HG03045 (cell line): ENCODE data around the gene PNMA5.

ENCODE experiments used
- ATAC-seq: cut with Tn5 transposase; IDR thresholded peaks from one replicate; pipeline ENCODE4 v1.9.1; 2021; ENCODE audit warnings: mild to moderate bottlenecking, moderate library complexity; ENCODE audit not compliant: unreplicated experiment

Gene PNMA5

DNA sequence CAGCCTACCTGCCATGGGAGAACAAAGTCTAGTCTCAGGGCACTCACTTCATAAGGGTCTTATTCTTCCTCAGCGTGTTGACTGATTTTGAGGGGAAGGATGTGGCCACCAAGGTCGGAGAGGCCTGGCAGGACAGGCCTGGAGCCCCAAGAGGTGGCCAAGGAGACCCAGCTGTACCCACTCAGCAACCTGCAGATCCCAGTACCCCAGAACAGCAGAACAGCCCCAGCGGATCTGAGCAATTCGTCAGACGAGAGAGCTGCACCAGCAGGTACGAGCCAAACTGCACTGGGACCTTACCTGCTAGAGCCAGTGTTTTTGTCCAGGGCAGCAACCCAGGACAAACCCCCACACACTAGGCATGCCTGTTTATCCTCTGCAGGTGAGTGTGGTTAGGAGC lies 34.3 kb downstream of the PNMA5 start:
- no peak for ATAC-seq

DNA sequence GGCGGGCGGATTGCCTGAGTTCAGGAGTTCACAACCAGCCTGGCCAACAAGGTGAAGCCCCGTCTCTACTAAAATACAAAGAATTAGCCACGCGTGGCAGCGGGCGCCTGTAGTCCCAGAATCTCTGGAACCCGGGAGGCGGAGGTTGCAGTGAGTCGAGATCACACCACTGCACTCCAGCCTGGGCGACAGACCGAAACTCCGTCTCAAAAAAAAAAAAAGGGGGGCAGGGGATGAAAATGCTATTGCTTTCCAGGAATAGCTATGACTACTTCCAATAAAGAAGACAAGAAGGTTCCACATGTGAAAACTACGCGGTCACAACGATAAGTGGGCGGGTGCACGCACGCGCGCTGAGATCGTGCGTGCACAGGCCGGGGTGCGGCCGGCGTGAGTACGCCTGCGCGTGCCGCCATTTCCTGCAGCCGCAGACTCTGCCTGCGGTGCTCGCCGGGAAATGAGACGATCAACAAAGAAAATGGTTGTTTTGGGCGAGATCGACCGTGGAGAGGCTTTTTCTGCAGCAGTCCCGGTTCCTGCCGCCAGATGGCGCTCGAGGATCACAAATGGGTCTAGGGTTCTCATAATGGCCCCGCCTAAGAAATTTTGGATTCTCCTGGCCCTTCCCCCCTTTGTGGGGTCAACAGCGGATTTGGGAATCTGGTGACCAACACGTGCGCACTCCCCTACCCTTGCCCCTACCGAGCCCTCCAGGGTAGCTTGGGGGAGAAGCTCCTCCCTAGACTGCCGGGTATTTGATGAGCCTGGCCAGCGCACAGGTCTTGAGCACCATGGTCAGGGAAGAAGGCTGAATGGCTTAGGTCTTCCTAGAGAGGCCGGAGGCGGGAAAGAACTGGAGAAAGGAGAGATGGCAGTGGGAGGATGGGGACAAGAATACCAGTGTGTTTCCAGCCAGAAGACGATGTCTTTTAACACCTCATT lies 35.1 kb downstream of the PNMA5 start:
- peak; percentile 95 for ATAC-seq

DNA sequence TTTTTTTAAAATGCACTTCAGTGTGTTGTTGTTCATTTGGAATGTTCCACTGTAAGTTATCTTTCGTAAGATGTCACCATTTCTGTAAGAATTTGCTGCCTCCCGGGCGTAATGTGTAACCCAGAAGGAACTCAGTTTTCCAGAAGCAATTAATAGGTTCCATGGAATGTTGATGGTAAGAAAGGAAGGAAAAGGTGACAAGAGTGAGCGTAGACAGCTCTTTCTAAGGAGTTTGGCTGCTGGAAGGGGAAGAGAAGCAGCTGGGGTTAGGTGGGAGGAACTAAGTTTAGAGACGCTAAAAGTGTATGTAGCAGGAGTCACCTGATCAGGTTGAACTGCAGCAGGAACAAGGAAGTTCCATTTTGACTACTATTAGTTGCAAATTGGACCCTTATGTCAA lies 35.9 kb downstream of the PNMA5 start:
- ATAC-seq = peak; percentile 13

DNA sequence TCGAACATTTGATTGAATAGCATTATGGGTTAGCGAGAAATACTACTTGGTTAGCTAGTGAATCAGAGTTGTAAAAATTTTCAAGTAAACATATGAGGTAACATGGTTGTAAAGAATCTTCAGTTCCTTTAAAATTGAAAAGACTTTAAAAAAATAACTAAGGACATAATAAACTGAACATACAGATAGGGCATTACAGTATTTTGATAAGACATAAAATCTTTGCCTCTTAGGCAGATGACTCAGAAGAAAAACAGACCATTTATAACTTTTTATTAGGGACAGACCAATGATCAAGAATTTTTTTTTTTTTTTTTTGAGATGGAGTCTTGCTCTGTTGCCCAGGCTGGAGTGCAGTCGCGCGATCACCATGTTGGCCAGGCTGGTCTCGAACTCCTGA lies 43.1 kb downstream of the PNMA5 start:
- ATAC-seq = no peak

DNA sequence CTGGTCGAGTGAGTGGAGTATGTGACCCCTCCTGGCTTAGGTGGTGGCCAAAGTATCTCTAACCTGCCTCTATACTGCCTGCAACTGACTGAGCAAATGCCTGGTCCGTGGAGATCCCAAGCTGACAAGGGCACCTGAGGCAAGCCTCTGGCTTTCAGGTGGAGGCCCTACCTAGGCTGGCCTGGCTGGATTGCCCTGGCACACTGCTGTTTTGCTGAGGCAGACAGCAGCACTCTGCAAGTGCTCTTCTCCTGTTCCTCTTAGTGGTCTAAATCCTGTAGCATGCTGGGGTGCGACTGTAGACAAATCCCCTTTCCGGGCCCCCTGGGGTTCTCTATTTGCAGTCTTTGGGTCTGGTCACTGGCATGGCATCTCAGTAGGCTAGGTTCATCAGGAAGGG lies 44.8 kb downstream of the PNMA5 start:
- no peak for ATAC-seq

DNA sequence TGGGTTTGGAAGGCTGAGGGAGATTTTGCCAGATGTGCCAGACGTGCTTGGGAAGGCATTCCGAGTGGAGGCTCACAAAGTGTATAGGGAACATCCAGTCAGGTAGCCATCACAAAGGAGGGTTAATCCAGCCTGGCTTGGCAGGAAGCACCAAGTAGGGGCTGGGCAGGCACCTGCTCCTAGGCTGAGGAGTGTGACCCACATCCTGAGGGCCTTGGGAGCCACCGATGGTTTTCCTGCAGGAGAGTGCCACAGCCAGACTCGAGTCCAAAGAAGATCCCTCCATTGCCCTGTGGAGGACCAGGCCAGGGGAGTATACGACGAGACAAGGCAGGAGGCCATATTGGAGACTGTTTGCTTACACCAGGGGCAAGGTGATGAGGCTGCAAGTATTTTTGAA lies 47.2 kb downstream of the PNMA5 start:
- ATAC-seq = no peak

DNA sequence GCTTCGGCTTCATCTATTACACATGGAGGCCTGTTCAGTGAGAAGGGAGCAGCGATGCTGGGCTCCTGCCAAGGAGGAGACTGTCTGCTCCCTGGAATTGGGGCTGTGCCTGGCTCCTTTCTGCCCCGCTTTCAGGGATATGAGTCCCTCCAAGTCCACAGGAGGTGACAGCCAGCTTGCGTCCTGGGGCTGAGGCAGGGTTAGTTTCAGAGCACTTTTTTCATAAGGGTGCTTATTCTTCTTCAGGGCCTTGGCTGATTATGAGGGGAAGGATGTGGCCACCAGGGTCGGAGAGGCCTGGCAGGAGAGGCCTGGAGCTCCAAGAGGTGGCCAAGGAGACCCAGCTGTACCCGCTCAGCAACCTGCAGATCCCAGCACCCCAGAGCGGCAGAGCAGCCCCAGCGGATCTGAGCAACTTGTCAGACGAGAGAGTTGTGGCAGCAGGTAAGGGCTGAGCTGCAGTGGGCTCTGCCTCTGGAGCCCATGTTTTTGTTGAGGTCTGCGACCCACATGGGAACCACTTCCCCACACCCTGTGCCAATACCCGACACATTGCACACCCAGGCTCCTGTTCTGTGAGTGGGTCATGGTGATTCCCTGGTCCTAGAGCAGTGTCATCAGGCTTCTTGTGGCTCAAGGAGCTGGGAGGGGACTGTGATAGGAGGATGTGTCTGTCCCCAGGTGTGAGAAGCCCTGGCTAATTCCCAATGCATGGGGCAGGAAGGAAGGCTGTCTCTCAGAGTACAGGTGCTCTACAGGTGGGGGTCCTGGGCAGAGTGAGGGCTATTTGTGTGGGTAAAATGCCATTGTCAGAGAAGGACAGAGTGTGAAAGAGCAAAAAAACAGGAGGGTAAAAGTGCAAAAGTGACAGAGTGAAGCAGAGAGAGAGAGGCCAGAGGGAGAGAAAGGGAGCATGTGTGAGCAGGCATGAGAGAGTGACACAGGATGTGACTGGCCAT lies 48.6 kb downstream of the PNMA5 start:
- ATAC-seq = no peak

DNA sequence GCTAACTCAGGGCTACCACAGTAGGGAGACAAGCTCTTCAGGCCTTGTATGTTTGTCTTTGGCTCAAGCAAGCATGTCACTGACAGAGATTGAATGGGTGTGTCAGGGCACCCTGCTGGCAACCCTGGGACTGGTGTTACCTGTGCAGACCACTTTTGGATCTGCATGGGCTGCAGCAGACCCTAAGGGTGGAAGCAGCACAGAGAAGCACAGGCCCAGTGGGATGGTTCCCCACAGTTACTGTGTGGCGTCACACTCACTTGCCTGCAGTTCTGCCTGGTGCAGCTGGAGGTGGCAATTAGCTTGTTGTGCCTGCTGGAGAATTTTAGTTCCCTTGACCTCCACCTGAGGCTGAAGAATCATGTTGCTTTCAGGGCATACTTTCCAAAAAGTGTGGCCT lies 50.1 kb downstream of the PNMA5 start:
- no peak for ATAC-seq

DNA sequence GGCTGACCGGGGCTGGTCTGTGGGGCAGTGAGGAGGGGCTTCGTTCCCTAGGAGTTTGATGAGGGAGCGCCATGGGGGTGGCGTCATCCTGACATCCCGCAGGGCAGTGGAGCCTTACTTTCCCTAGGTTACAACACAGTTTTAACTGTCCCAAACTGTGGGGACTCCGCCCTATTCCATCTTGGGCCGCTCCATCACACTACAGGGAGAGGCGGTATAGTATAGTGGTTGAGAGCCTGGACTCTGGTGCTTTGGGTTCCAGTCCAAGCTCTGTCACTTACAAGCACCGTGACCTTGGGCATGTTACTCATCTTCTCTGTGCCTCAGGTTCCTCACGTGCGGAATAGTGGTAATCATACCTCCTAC lies 51.9 kb downstream of the PNMA5 start:
- peak; percentile 7 for ATAC-seq

DNA sequence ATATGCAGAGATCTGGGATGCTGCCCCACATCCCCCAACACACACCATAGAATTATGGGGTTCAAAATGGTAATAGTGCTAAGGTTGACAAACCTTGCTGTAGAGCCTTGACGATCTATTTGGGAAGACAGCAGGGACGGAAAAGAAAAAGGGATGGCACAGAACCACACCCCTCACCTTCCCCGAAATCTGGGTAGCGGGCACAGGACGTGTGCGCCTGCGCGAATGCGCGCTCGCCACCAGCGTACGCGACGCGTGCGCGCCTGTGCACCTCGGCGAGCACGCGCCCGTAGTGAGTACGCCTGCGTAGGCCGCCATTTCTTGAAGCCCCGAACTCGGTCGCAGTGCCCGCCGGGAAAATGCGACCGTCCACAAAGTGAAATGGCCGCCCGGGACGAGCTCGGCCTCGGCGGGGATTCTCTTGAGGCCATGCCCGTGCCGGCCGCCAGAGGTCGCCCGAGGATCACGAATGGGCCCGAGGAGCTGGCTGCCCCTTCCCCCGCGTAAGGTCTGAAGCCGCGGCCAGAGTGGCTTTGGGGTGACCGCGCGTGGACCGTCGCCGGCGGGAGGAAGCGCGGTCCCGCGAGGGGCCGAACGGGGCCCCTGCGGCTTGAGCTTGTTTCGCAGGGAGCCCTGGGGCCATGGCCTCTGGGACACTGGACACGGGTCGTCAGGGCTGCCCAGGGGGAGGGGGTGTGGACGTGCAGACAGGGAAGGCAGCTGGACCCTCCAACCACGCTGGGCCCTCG lies 52.4 kb downstream of the PNMA5 start:
- ATAC-seq = peak; percentile 91
